ENCODE results near the gene CLASRP.

Gene CLASRP

GRCh38 chr19:45099467-45100191 lies 60.8 kb downstream of the CLASRP start:
- Histone ChIP-seq H3K4me2 (ENCODE audit: low read depth, low read length, poor library complexity, severe bottlenecking) (peak overlapping the region; percentile 89), H3K4me3 (ENCODE audit: low read length, poor library complexity, severe bottlenecking) (no peak overlapping the region), H3K9ac (ENCODE audit: low read depth, low read length, poor library complexity, severe bottlenecking) (no peak overlapping the region)

GRCh38 chr19:45100201-45100600 lies 61.4 kb downstream of the CLASRP start:
- peaks cover 98% of the 10 kb centered on the region for H3K79me2 ChIP-seq (ENCODE audit: insufficient read depth, low read length)
- H2AFZ ChIP-seq (ENCODE audit: low read length), result no peak overlapping the region
- peaks cover 10% of the 10 kb centered on the region; the same call in 1 of the 2 replicates for H3K36me3 ChIP-seq (ENCODE audit: insufficient read depth, low read length)
- H3K4me3 ChIP-seq (ENCODE audit: low read length, poor library complexity, severe bottlenecking), result no peak overlapping the region
- peaks cover 33% of the 10 kb centered on the region for H3K4me1 ChIP-seq (ENCODE audit: insufficient read depth, low read length, poor library complexity, severe bottlenecking)
- no peak overlapping the region for H3K4me2 ChIP-seq (ENCODE audit: low read depth, low read length, poor library complexity, severe bottlenecking)
- H3K9me3 ChIP-seq (ENCODE audit: insufficient read depth, low read depth, low read length), result no peaks in the 10 kb centered on the region
- TF ChIP-seq CTCF (conservative IDR thresholded peaks at IDR 0.05; ENCODE audit: low read length) (no peak), EZH2phosphoT487 (IDR thresholded peaks at IDR 0.05; ENCODE audit: borderline replicate concordance) (no peak)
- no peaks in the 10 kb centered on the region for H3K27me3 ChIP-seq (ENCODE audit: insufficient read depth, low read length, poor library complexity, severe bottlenecking)
- H3K9me2 ChIP-seq (replicated peaks; ENCODE audit: low read depth, low read length), result no peaks in the 10 kb centered on the region
- H3F3A ChIP-seq (ENCODE audit: low read depth), result no peaks in the 10 kb centered on the region
- no peak overlapping the region for H3K9ac ChIP-seq (ENCODE audit: low read depth, low read length, poor library complexity, severe bottlenecking)
- H4K20me1 ChIP-seq (ENCODE audit: insufficient read depth, low read length, poor library complexity, severe bottlenecking), result peaks cover 57% of the 10 kb centered on the region

More at GRCh38 chr19:45099467-45100191, 60.8 kb downstream of the CLASRP start:
- Histone ChIP-seq H3K27me3 (ENCODE audit: insufficient read depth, low read length, poor library complexity, severe bottlenecking) (no peaks in the 10 kb centered on the region), H2AFZ (ENCODE audit: low read length) (no peak overlapping the region), H3K79me2 (ENCODE audit: insufficient read depth, low read length) (peaks cover 100% of the 10 kb centered on the region), H3K9me3 (ENCODE audit: insufficient read depth, low read depth, low read length) (no peaks in the 10 kb centered on the region), H4K20me1 (ENCODE audit: insufficient read depth, low read length, poor library complexity, severe bottlenecking) (peaks cover 59% of the 10 kb centered on the region), H3K4me1 (ENCODE audit: insufficient read depth, low read length, poor library complexity, severe bottlenecking) (peaks cover 34% of the 10 kb centered on the region), H3K36me3 (ENCODE audit: insufficient read depth, low read length) (peaks cover 10% of the 10 kb centered on the region; the same call in 1 of the 2 replicates), H3F3A (ENCODE audit: low read depth) (no peaks in the 10 kb centered on the region), H3K9me2 (replicated peaks; ENCODE audit: low read depth, low read length) (no peaks in the 10 kb centered on the region)
- TF ChIP-seq CTCF (conservative IDR thresholded peaks at IDR 0.05; ENCODE audit: low read length), result no peak
- TF ChIP-seq EZH2phosphoT487 (IDR thresholded peaks at IDR 0.05; ENCODE audit: borderline replicate concordance), result no peak

GRCh38 chr19:45100846-45101252 lies 62.0 kb downstream of the CLASRP start:
- H3K4me1 ChIP-seq (ENCODE audit: insufficient read depth, low read length, poor library complexity, severe bottlenecking), result peaks cover 26% of the 10 kb centered on the region
- no peak overlapping the region for H3K4me3 ChIP-seq (ENCODE audit: low read length, poor library complexity, severe bottlenecking)
- no peaks in the 10 kb centered on the region for H3K9me3 ChIP-seq (ENCODE audit: insufficient read depth, low read depth, low read length)
- no peak overlapping the region for H2AFZ ChIP-seq (ENCODE audit: low read length)
- H3K9ac ChIP-seq (ENCODE audit: low read depth, low read length, poor library complexity, severe bottlenecking), result no peak overlapping the region
- no peaks in the 10 kb centered on the region for H3K9me2 ChIP-seq (replicated peaks; ENCODE audit: low read depth, low read length)
- H3K79me2 ChIP-seq (ENCODE audit: insufficient read depth, low read length), result peaks cover 98% of the 10 kb centered on the region
- no peaks in the 10 kb centered on the region for H3K27me3 ChIP-seq (ENCODE audit: insufficient read depth, low read length, poor library complexity, severe bottlenecking)
- no peak overlapping the region for H3K4me2 ChIP-seq (ENCODE audit: low read depth, low read length, poor library complexity, severe bottlenecking)
- no peaks in the 10 kb centered on the region for H3F3A ChIP-seq (ENCODE audit: low read depth)
- peaks cover 10% of the 10 kb centered on the region; the same call in 1 of the 2 replicates for H3K36me3 ChIP-seq (ENCODE audit: insufficient read depth, low read length)
- peaks cover 57% of the 10 kb centered on the region for H4K20me1 ChIP-seq (ENCODE audit: insufficient read depth, low read length, poor library complexity, severe bottlenecking)
- no peak for TF ChIP-seq EZH2phosphoT487 (IDR thresholded peaks at IDR 0.05; ENCODE audit: borderline replicate concordance)
- TF ChIP-seq CTCF (conservative IDR thresholded peaks at IDR 0.05; ENCODE audit: low read length), result no peak
